ENCODE measurements around the gene IGSF9. TPM values are rescaled to one million over a fixed set of nuclear protein-coding genes. Genes with fewer than 3 reads are reported as not detected.

Gene IGSF9
- polyA plus RNA-seq (2011; rRNA removed) (not detected in 2 replicates), polyA minus RNA-seq (2011; rRNA and poly(A)+ RNA removed) (not detected in 2 replicates)

GRCh38 chr1:159945483-159946241 lies at the start of gene IGSF9:
IGSF9 (minus strand) TSS chr1:159945613; CDS start chr1:159943454, 2,159 bp downstream.
- no peak for DNase-seq (ENCODE audit: low read depth)
- no peaks in the 10 kb centered on the region for H3K36me3 ChIP-seq (ENCODE audit: control insufficient read depth, insufficient read depth, low read length)
- peak within 1 kb of the TSS; percentile 25 for H3K4me3 ChIP-seq (ENCODE audit: low read depth, low read length)
- peak; percentile 60 for TF ChIP-seq CTCF (IDR thresholded peaks at IDR 0.05; ENCODE audit: insufficient read depth, low read depth, low read length)
- ChIA-PET POLR2A (no interaction called here), CTCF (interaction anchor here (1.0 to 39.5 kb wide), 8 partner anchors 8 to 146 kb away, joined by 3 to 889 read pairs (median 4); partner anchors contain the start of gene SLAMF9)
- peaks cover 18% of the 10 kb centered on the region for H3K27me3 ChIP-seq (ENCODE audit: control insufficient read depth, insufficient read depth, low read length)

GRCh38 chr1:159994896-159995295 lies 49.5 kb upstream of the IGSF9 start:
- DNase-seq (ENCODE audit: low read depth): no peak
- Histone ChIP-seq H3K27me3 (ENCODE audit: control insufficient read depth, insufficient read depth, low read length) (no peaks in the 10 kb centered on the region), H3K36me3 (ENCODE audit: control insufficient read depth, insufficient read depth, low read length) (no peaks in the 10 kb centered on the region), H3K4me3 (ENCODE audit: low read depth, low read length) (no peak overlapping the region)
- no peak for TF ChIP-seq CTCF (IDR thresholded peaks at IDR 0.05; ENCODE audit: insufficient read depth, low read depth, low read length)
- POLR2A ChIA-PET: no interaction called here
- CTCF ChIA-PET: interaction anchor here (0.7 to 1.9 kb wide), 2 partner anchors 8 to 13 kb away, joined by 3 to 10 read pairs; no protein-coding TSS in a partner anchor

GRCh38 chr1:159993911-159994310 lies 48.5 kb upstream of the IGSF9 start:
- Histone ChIP-seq H3K27me3 (ENCODE audit: control insufficient read depth, insufficient read depth, low read length) (no peaks in the 10 kb centered on the region), H3K4me3 (ENCODE audit: low read depth, low read length) (no peak overlapping the region), H3K36me3 (ENCODE audit: control insufficient read depth, insufficient read depth, low read length) (no peaks in the 10 kb centered on the region)
- ChIA-PET POLR2A (no interaction called here), CTCF (interaction anchor here (1.0 to 1.9 kb wide), 2 partner anchors 12 to 14 kb away, joined by 3 to 10 read pairs; no protein-coding TSS in a partner anchor)
- TF ChIP-seq CTCF (IDR thresholded peaks at IDR 0.05; ENCODE audit: insufficient read depth, low read depth, low read length): no peak
- no peak for DNase-seq (ENCODE audit: low read depth)

- CTCF ChIA-PET: interaction anchor here (1.5 kb wide), 1 partner anchor 14 kb away, joined by 15 read pairs; no protein-coding TSS in a partner anchor
- Histone ChIP-seq H3K27me3 (ENCODE audit: control insufficient read depth, insufficient read depth, low read length) (no peaks in the 10 kb centered on the region), H3K36me3 (ENCODE audit: control insufficient read depth, insufficient read depth, low read length) (no peaks in the 10 kb centered on the region), H3K4me3 (ENCODE audit: low read depth, low read length) (no peak overlapping the region)
- DNase-seq (ENCODE audit: low read depth): no peak
- TF ChIP-seq CTCF (IDR thresholded peaks at IDR 0.05; ENCODE audit: insufficient read depth, low read depth, low read length): no peak
- POLR2A ChIA-PET: no interaction called here
These were observed 46.7 kb upstream of the IGSF9 start for GRCh38 chr1:159992161-159992560.

GRCh38 chr1:159991513-159991912 lies 46.1 kb upstream of the IGSF9 start:
- TF ChIP-seq CTCF (IDR thresholded peaks at IDR 0.05; ENCODE audit: insufficient read depth, low read depth, low read length): no peak
- Histone ChIP-seq H3K36me3 (ENCODE audit: control insufficient read depth, insufficient read depth, low read length) (no peaks in the 10 kb centered on the region), H3K27me3 (ENCODE audit: control insufficient read depth, insufficient read depth, low read length) (no peaks in the 10 kb centered on the region), H3K4me3 (ENCODE audit: low read depth, low read length) (no peak overlapping the region)
- POLR2A ChIA-PET: no interaction called here
- DNase-seq (ENCODE audit: low read depth): no peak
- CTCF ChIA-PET: interaction anchor here (1.5 kb wide), 1 partner anchor 15 kb away, joined by 15 read pairs; no protein-coding TSS in a partner anchor

Measured in BJ (cell line).